K562 (cell line): ENCODE data around the gene UBE2E1. TPM values are rescaled to one million over a fixed set of nuclear protein-coding genes. Genes with fewer than 3 reads are reported as not detected.

Source experiments
- ATAC-seq: fragments of 200-7000 bp; cut with Tn5 transposase; 3 replicates; pipeline ENCODE4 v1.9.1; 2020; ENCODE audit warnings: moderate library complexity
- BruUV-seq: library from RNA; stranded (reverse); fragments of 400-500 nt; replicated peaks from 2 replicates; lab custom pipeline; 2021; lab: Mats Ljungman, UMichigan
- CTCF ChIA-PET: fragments of 300-600 bp; formaldehyde crosslinking; extraction: SDS; loops from one replicate; lab custom pipeline; 2021; ENCODE audit warnings: low intra/inter-chr PET ratio; lab: Yijun Ruan, JAX
- POLR2A ChIA-PET: fragments of 300-600, 350-650 bp; sonication (Branson Sonifier 250); formaldehyde crosslinking; extraction: SDS; loops from one replicate; lab custom pipeline; 2021; ENCODE audit warnings: antibody characterized with exemption, inconsistent platforms; lab: Yijun Ruan, JAX
- DNase-seq, 4 experiments: peaks; one replicate each; pipeline versions ENCODE4 v3.0.0 to v3.0.0-alpha.2; 2011 to 2018; ENCODE audit warnings: low spot score in 3 of 4, mixed read lengths in 3 of 4; ENCODE audit errors: extremely low read depth in 1 of 4
- FAIRE-seq: peaks from 2 replicates; lab custom pipeline; 2011; peaks lifted over from hg19 to GRCh38; lab: Jason Lieb, UNC
- H2AFZ ChIP-seq: 2 replicates; pipeline ENCODE4 v1.6.0; 2011; ENCODE audit warnings: low read depth, low read length, control low read depth, inconsistent platforms
- H3K27ac ChIP-seq: fragments of 200-600 bp; 3 replicates; pipeline ENCODE4 v1.8.0; 2011; ENCODE audit warnings: low read depth, mild to moderate bottlenecking, control low read depth, inconsistent platforms, low read length, moderate library complexity, mixed read lengths; ENCODE audit errors: extremely low read depth
- H3K27me3 ChIP-seq, 2 experiments: fragments of 300-600 bp in 1 of 2; 2 replicates in 1 of 2; 3 replicates in 1 of 2; pipeline versions ENCODE4 v1.6.0 to v1.8.0; 2011; ENCODE audit warnings: inconsistent platforms in 2 of 2, low read length in 2 of 2, mild to moderate bottlenecking in 1 of 2, mixed read lengths in 1 of 2, moderate library complexity in 1 of 2; ENCODE audit not compliant: control insufficient read depth in 2 of 2, insufficient read depth in 2 of 2
- H3K36me3 ChIP-seq: fragments of 300-600 bp; 3 replicates; pipeline ENCODE4 v1.8.0; 2011; ENCODE audit warnings: mild to moderate bottlenecking, low read length, inconsistent platforms; ENCODE audit not compliant: control insufficient read depth, insufficient read depth
- H3K4me1 ChIP-seq, 2 experiments: fragments of 200-600 bp in 1 of 2; replicated peaks in 1 of 2; 2 replicates in 1 of 2; 3 replicates in 1 of 2; pipeline versions ENCODE4 v1.5.1 to v1.8.0; 2011; ENCODE audit warnings: inconsistent platforms in 2 of 2, low read length in 2 of 2, mild to moderate bottlenecking in 1 of 2, mixed read lengths in 1 of 2, moderate library complexity in 1 of 2; ENCODE audit not compliant: control insufficient read depth in 2 of 2, insufficient read depth in 2 of 2
- H3K4me2 ChIP-seq: 2 replicates; pipeline ENCODE4 v1.6.1; 2011; ENCODE audit warnings: low read length, control low read depth, inconsistent platforms, mixed read lengths; ENCODE audit not compliant: insufficient read depth
- H3K4me3 ChIP-seq: fragments of 200-600 bp; sonication (generic), shearing (Covaris generic); 2 replicates; pipeline ENCODE4 v1.5.1; 2016; ENCODE audit warnings: control low read depth, inconsistent platforms
- H3K79me2 ChIP-seq: fragments of 200-600 bp; 3 replicates; pipeline ENCODE4 v1.8.0; 2011; ENCODE audit warnings: low read length, inconsistent platforms; ENCODE audit not compliant: control insufficient read depth, insufficient read depth
- H3K9ac ChIP-seq, 2 experiments: 2 replicates each; pipeline versions ENCODE4 v1.6.0 to v1.6.1; 2011; ENCODE audit warnings: low read depth in 2 of 2, low read length in 2 of 2, control low read depth in 1 of 2, inconsistent platforms in 1 of 2, mild to moderate bottlenecking in 1 of 2, mixed read lengths in 1 of 2; ENCODE audit not compliant: insufficient read depth in 1 of 2
- H3K9me1 ChIP-seq: one replicate; pipeline ENCODE4 v1.6.0; 2011; ENCODE audit warnings: inconsistent platforms, mild to moderate bottlenecking, low read length, moderate library complexity; ENCODE audit not compliant: control insufficient read depth, insufficient read depth
- H3K9me3 ChIP-seq: replicated peaks from 2 replicates; pipeline ENCODE4 v1.5.1; 2011; ENCODE audit warnings: low read depth, low read length, inconsistent platforms; ENCODE audit not compliant: control insufficient read depth, insufficient read depth
- H4K20me1 ChIP-seq: replicated peaks from 2 replicates; pipeline ENCODE4 v1.6.1; 2011; ENCODE audit warnings: low read length, inconsistent platforms, mixed read lengths; ENCODE audit not compliant: control insufficient read depth, insufficient read depth
- ARID3B ChIP-seq: fragments of 250-450 bp; sonication (Bioruptor Pico); IDR thresholded peaks from 2 replicates; pipeline ENCODE4 v1.4.0; 2020; ENCODE audit warnings: borderline replicate concordance
- FOXM1 ChIP-seq, 2 experiments: fragments of 450-650 bp in 1 of 2; sonication (generic) in 1 of 2; formaldehyde crosslinking in 1 of 2; IDR thresholded peaks; 2 replicates each; pipeline versions ENCODE4 v1.6.1 to v1.9.0; 2017 to 2022; ENCODE audit warnings: low read depth in 2 of 2, mild to moderate bottlenecking in 2 of 2, missing genetic modification reagents in 1 of 2, moderate library complexity in 1 of 2
- HSF4 ChIP-seq: fragments of 250-450 bp; sonication (Bioruptor Pico); IDR thresholded peaks from 2 replicates; pipeline ENCODE4 v2.1.2; 2022; ENCODE audit warnings: mild to moderate bottlenecking, moderate library complexity, borderline replicate concordance
- KLF6 ChIP-seq: fragments of 250-450 bp; sonication (Bioruptor Pico); IDR thresholded peaks from 2 replicates; pipeline ENCODE4 v1.4.0; 2020; ENCODE audit warnings: mild to moderate bottlenecking, moderate library complexity, borderline replicate concordance
- MEIS2 ChIP-seq: fragments of 450-650 bp; IDR thresholded peaks from 2 replicates; pipeline ENCODE4 v1.6.1; 2014; ENCODE audit warnings: mild to moderate bottlenecking; ENCODE audit not compliant: partially characterized antibody
- MYC ChIP-seq, 2 experiments: fragments of 250-450 bp in 1 of 2; sonication (Bioruptor Pico) in 1 of 2; IDR thresholded peaks; 2 replicates each; pipeline versions ENCODE4 v1.5.1 to v1.6.1; 2012 to 2021; ENCODE audit warnings: low read depth in 2 of 2, borderline replicate concordance in 1 of 2, improper control_type of control experiment in 1 of 2, low read length in 1 of 2, mild to moderate bottlenecking in 1 of 2, moderate library complexity in 1 of 2
- NRF1 ChIP-seq, 2 experiments: fragments of 450-650 bp; IDR thresholded peaks in 1 of 2; conservative IDR thresholded peaks in 1 of 2; 2 replicates each; pipeline ENCODE4 v1.6.1; 2014; ENCODE audit warnings: mild to moderate bottlenecking in 2 of 2
- PREB ChIP-seq: sonication (generic); formaldehyde crosslinking; IDR thresholded peaks from 2 replicates; pipeline ENCODE4 v1.8.1; 2023; ENCODE audit warnings: mild to moderate bottlenecking, missing genetic modification reagents
- PURB ChIP-seq: sonication (generic); formaldehyde crosslinking; IDR thresholded peaks from 2 replicates; pipeline ENCODE4 v1.9.0; 2021; ENCODE audit warnings: low read depth, mild to moderate bottlenecking, missing genetic modification reagents
- SMAD1 ChIP-seq: fragments of 150-350 bp; IDR thresholded peaks from 2 replicates; pipeline ENCODE4 v1.6.1; 2014; ENCODE audit warnings: low read length, low read depth; ENCODE audit not compliant: partially characterized antibody
- SP1 ChIP-seq: sonication (generic); formaldehyde crosslinking; IDR thresholded peaks from 2 replicates; pipeline ENCODE4 v1.8.1; 2022; ENCODE audit warnings: mild to moderate bottlenecking, missing genetic modification reagents
- ZKSCAN3 ChIP-seq: fragments of 250-450 bp; sonication (Bioruptor Pico); IDR thresholded peaks from 2 replicates; pipeline ENCODE4 v1.4.0; 2020
- ZNF316 ChIP-seq: fragments of 450-650 bp; IDR thresholded peaks from 2 replicates; pipeline ENCODE4 v1.6.1; 2016
- ZNF592 ChIP-seq: fragments of 450-650 bp; IDR thresholded peaks from 2 replicates; pipeline ENCODE4 v1.6.1; 2017; ENCODE audit warnings: antibody characterized with exemption, mild to moderate bottlenecking
- WGBS: fragments of 100-300 bp; shearing (Covaris generic); methylation state at CpG from one replicate; pipeline ENCODE4 v1.1.6; 2016; ENCODE audit warnings: low coverage, mixed read lengths; ENCODE audit not compliant: insufficient coverage; ENCODE audit errors: missing lambda C conversion rate; 5-methylcytosine and 5-hydroxymethylcytosine counted together
- in situ Hi-C: fragments of 300-500 bp; cut with MboI; formaldehyde crosslinking; loops from 4 replicates; pipeline ENCODE4 v1.15.0; 2018; ENCODE audit warnings: inconsistent platforms, mixed read lengths
- intact Hi-C: fragments of 100-400 bp; cut with micrococcal nuclease; formaldehyde crosslinking; loops from 2 replicates; pipeline ENCODE4 v1.14.2; 2022
- polyA plus RNA-seq, 8 experiments: library from polyadenylated mRNA; depleted of rRNA in 4 of 8; stranded (reverse) in 5 of 8; unstranded in 3 of 8; fragments of >200 nt; fragmentation: Nextera tagmentation in 2 of 8; fragmentation: Illumina TruSeq in 1 of 8; extraction: Ambion mirVana in 2 of 8; extraction: Trizol in 1 of 8; gene quantifications; 2 replicates each; pipeline versions ENCODE4 v1.2.1 to v1.2.3, GENCODE V29; 2011 to 2014; ENCODE audit warnings: inconsistent platforms in 1 of 8, missing spikeins in 1 of 8
- total RNA-seq, 7 experiments: library from RNA; depleted of rRNA in 6 of 7; stranded (reverse); fragments of >200 nt in 6 of 7; fragmentation: Illumina TruSeq in 2 of 7; extraction: Trizol in 2 of 7; gene quantifications; 2 replicates each; pipeline versions ENCODE4 v1.2.1 to v1.2.3, GENCODE V29; 2011 to 2021; ENCODE audit warnings: low replicate concordance in 1 of 7

Gene UBE2E1
- total and polyA plus RNA-seq, 9 of the 15 experiments (the other 6 are each of a cell fraction or from before 2014, with no cell fraction given): 54.4 to 294 (median 165) TPM

DNA sequence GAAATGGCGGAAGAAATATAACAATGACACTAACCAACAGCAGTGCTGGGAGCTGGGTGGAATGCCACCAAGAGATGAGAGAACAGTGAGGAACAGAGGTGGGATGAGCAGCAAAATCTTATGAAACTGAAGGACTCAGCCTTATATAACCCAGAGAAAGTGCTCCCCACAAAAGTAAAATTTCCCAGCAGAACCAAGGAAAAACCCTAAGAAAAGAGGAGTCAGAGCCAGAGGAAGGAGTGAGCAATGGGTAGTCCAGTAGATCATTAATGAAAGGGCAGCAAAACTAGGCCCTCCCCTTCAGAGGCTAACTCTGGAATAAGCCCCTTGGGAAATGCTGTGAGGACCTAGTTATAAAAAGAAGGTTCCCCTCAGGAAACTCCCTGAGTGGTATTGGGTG lies 24.7 kb upstream of the UBE2E1 start:
- WGBS: 0% methylated on average over 1 of the region's 1 CpG
- in situ Hi-C loops (no loop called here), intact Hi-C loops (no loop called here)

More for the DNA sequence above, 24.7 kb upstream of the UBE2E1 start:
- ATAC-seq (no peak), DNase-seq (no peak), FAIRE-seq (no peak)
- TF ChIP-seq ZNF316 (no peak), PURB (CRISPR knock-in tag) (no peak), MEIS2 (no peak), ZNF592 (no peak), ARID3B (CRISPR knock-in tag) (no peak), SMAD1 (no peak), FOXM1 (IDR thresholded peaks at IDR 0.05; ENCODE audit: low read depth) (no peak), FOXM1 (CRISPR knock-in tag; IDR thresholded peaks at IDR 0.05; ENCODE audit: low read depth) (no peak), HSF4 (CRISPR knock-in tag) (no peak), SP1 (CRISPR knock-in tag) (no peak), ZKSCAN3 (CRISPR knock-in tag) (no peak), NRF1 (conservative IDR thresholded peaks at IDR 0.05 in 1 of 2, IDR thresholded peaks at IDR 0.05 in 1 of 2) (no peak), PREB (CRISPR knock-in tag) (no peak), KLF6 (CRISPR knock-in tag) (no peak), MYC (IDR thresholded peaks at IDR 0.05; ENCODE audit: low read depth, low read length) (no peak), MYC (CRISPR knock-in tag; IDR thresholded peaks at IDR 0.05; ENCODE audit: borderline replicate concordance, low read depth) (no peak)
- H3K36me3 ChIP-seq: no peaks in the 10 kb centered on the region
- H3K9me1 ChIP-seq: no peaks in the 10 kb centered on the region
- no peak overlapping the region for H3K4me3 ChIP-seq
- H2AFZ ChIP-seq: no peak overlapping the region
- ChIA-PET CTCF (no interaction called here), POLR2A (no interaction called here)
- no peaks in the 10 kb centered on the region for H3K4me1 ChIP-seq
- H3K27me3 ChIP-seq: peaks cover 16 to 35% of the 10 kb centered on the region in 2 experiments; a peak in 4 of 5 replicates
- H3K79me2 ChIP-seq: no peaks in the 10 kb centered on the region
- no TSS peak for BruUV-seq
- no peak overlapping the region for H3K9ac ChIP-seq
- H3K9me3 ChIP-seq: no peaks in the 10 kb centered on the region
- H3K27ac ChIP-seq: no peak overlapping the region
- H4K20me1 ChIP-seq: no peaks in the 10 kb centered on the region
- H3K4me2 ChIP-seq: no peak overlapping the region
